B cell (primary cell): Measurements from ENCODE around the gene GRP.

Experiments
- EZH2 ChIP-seq: IDR thresholded peaks from 2 replicates; pipeline ENCODE4 v1.6.1; 2012; ENCODE audit warnings: borderline replicate concordance, low read depth, mild to moderate bottlenecking, moderate library complexity, low read length; ENCODE audit not compliant: insufficient read depth, poor library complexity, severe bottlenecking
- TF ChIP-seq, protein P1 (sequence below): fragments of 200-600 bp; IDR thresholded peaks from one replicate; pipeline ENCODE4 v1.8.0; 2022; ENCODE audit warnings: antibody characterized with exemption, mild to moderate bottlenecking

DNA sequence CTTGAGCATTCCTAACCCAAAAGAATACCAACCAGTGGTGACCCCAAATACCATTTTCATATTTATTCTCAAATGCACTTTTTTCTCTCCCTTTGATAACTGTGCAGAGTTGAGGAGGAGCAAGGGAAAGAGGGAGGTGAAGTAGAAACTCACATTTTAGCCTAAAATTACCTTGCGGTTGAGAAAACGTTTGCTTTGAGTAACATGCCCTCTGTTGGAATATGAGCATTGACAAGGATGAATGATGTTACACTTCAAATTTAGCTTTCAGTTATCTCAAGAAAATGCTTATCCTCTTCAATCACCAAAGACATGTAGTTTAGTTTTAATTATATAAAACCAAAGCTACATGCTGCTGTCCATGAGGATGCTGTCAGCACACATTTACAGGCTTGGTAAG lies 2.4 kb downstream of the GRP start:
- TF ChIP-seq EZH2: no peak
- TF ChIP-seq, protein P1, sequence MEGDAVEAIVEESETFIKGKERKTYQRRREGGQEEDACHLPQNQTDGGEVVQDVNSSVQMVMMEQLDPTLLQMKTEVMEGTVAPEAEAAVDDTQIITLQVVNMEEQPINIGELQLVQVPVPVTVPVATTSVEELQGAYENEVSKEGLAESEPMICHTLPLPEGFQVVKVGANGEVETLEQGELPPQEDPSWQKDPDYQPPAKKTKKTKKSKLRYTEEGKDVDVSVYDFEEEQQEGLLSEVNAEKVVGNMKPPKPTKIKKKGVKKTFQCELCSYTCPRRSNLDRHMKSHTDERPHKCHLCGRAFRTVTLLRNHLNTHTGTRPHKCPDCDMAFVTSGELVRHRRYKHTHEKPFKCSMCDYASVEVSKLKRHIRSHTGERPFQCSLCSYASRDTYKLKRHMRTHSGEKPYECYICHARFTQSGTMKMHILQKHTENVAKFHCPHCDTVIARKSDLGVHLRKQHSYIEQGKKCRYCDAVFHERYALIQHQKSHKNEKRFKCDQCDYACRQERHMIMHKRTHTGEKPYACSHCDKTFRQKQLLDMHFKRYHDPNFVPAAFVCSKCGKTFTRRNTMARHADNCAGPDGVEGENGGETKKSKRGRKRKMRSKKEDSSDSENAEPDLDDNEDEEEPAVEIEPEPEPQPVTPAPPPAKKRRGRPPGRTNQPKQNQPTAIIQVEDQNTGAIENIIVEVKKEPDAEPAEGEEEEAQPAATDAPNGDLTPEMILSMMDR: no peak
